Activated CD8-positive, alpha-beta T cell treated with anti-CD3 and anti-CD28 coated beads for 36 hours (primary cell): ENCODE data around the gene ANKMY1. TPM values are rescaled to one million over a fixed set of nuclear protein-coding genes. Genes with fewer than 3 reads are reported as not detected.

Experiments
- ATAC-seq: fragments of 200-7000 bp; cut with Tn5 transposase; one replicate; pipeline ENCODE4 v1.10.0; 2021; ENCODE audit warnings: mild to moderate bottlenecking, moderate library complexity
- CTCF ChIA-PET: fragments of 350-600 bp; sonication (Branson Sonifier 250); formaldehyde crosslinking; loops from one replicate; lab custom pipeline; 2021; ENCODE audit warnings: antibody characterized with exemption; lab: Charles Lee
- POLR2A ChIA-PET: fragments of 350-600 bp; sonication (Branson Sonifier 250); formaldehyde crosslinking; loops from one replicate; lab custom pipeline; 2021; ENCODE audit warnings: antibody characterized with exemption; lab: Charles Lee
- DNase-seq: peaks from one replicate; pipeline ENCODE4 v3.0.0-alpha.2; 2020
- H3K27ac Mint-ChIP-seq: one replicate; pipeline ENCODE4 v1.8.0; 2021; ENCODE audit warnings: mild to moderate bottlenecking, mixed read lengths
- H3K27me3 Mint-ChIP-seq: one replicate; pipeline ENCODE4 v1.8.0; 2021; ENCODE audit warnings: mixed read lengths
- H3K36me3 Mint-ChIP-seq: one replicate; pipeline ENCODE4 v1.8.0; 2021; ENCODE audit warnings: low read depth, mixed read lengths
- H3K4me1 Mint-ChIP-seq: one replicate; pipeline ENCODE4 v1.8.0; 2021; ENCODE audit warnings: low read depth, mixed read lengths
- H3K4me3 Mint-ChIP-seq: one replicate; pipeline ENCODE4 v1.8.0; 2021; ENCODE audit warnings: mild to moderate bottlenecking, moderate library complexity, mixed read lengths
- H3K9me3 Mint-ChIP-seq: one replicate; pipeline ENCODE4 v1.8.0; 2021; ENCODE audit warnings: mixed read lengths
- CTCF ChIP-seq: fragments of 200-600 bp; IDR thresholded peaks from one replicate; pipeline ENCODE4 v1.8.0; 2022; ENCODE audit warnings: antibody characterized with exemption, mild to moderate bottlenecking
- intact Hi-C: fragments of 100-400 bp; cut with micrococcal nuclease; formaldehyde crosslinking; loops from one replicate; pipeline ENCODE4 v1.10.0; 2022
- total RNA-seq, 2 experiments: library from RNA; stranded (reverse); gene quantifications; one replicate each; pipeline ENCODE4 v1.2.3, GENCODE V29; 2021

The ANKMY1 gene
- total RNA-seq, 2 experiments from 2014 or later: 14.5 to 18.6 TPM

- intact Hi-C loops: loop anchor here (5.0 kb wide), 1 partner anchor 50 kb away; the partner anchor contains the start of gene RNPEPL1
- TF ChIP-seq CTCF: no peak
- Mint-ChIP-seq H3K4me1 (peaks cover 17% of the 10 kb centered on the region), H3K4me3 (no peak overlapping the region), H3K27ac (no peak overlapping the region), H3K9me3 (peaks cover 1% of the 10 kb centered on the region), H3K36me3 (peaks cover 23% of the 10 kb centered on the region), H3K27me3 (peaks cover 3% of the 10 kb centered on the region)
- CTCF ChIA-PET: interaction anchor here (1.5 kb wide), 1 partner anchor 49 kb away, joined by 3 read pairs; no protein-coding TSS in a partner anchor
- DNase-seq (no peak), ATAC-seq (no peak)
- POLR2A ChIA-PET: no interaction called here
Observed at GRCh38 chr2:240517342-240517741, 40.4 kb downstream of the ANKMY1 start.

GRCh38 chr2:240514631-240515030, 43.2 kb downstream of the ANKMY1 start:
- intact Hi-C loops: loop anchor here (5.0 kb wide), 1 partner anchor 53 kb away; the partner anchor contains the start of gene RNPEPL1
- H3K4me1 Mint-ChIP-seq: peaks cover 13% of the 10 kb centered on the region
- H3K27ac Mint-ChIP-seq: peak overlapping the region; percentile 47
- ATAC-seq (no peak), DNase-seq (no peak)
- H3K36me3 Mint-ChIP-seq: peaks cover 12% of the 10 kb centered on the region
- TF ChIP-seq CTCF: no peak
- H3K27me3 Mint-ChIP-seq: no peaks in the 10 kb centered on the region
- H3K4me3 Mint-ChIP-seq: no peak overlapping the region
- CTCF ChIA-PET: interaction anchor here (0.7 to 2.9 kb wide), 25 partner anchors 8 to 1170 kb away, joined by 3 to 48 read pairs (median 5); partner anchors contain the start of gene CAPN10
- POLR2A ChIA-PET: interaction anchor here (0.7 to 1.0 kb wide), 2 partner anchors 51 to 55 kb away, joined by 3 to 4 read pairs; no protein-coding TSS in a partner anchor
- H3K9me3 Mint-ChIP-seq: no peaks in the 10 kb centered on the region

GRCh38 chr2:240513549-240514287, 44.1 kb downstream of the ANKMY1 start:
- DNase-seq (peak; percentile 95), ATAC-seq (peak; percentile 100)
- H3K27ac Mint-ChIP-seq: peak overlapping the region; percentile 47
- H3K9me3 Mint-ChIP-seq: no peaks in the 10 kb centered on the region
- H3K27me3 Mint-ChIP-seq: no peaks in the 10 kb centered on the region
- CTCF ChIA-PET: interaction anchor here (0.6 to 2.9 kb wide), 35 partner anchors 8 to 332 kb away, joined by 3 to 48 read pairs (median 4); partner anchors contain the start of gene CAPN10
- H3K4me1 Mint-ChIP-seq: peaks cover 13% of the 10 kb centered on the region
- peak; percentile 93 for TF ChIP-seq CTCF
- no peak overlapping the region for H3K4me3 Mint-ChIP-seq
- intact Hi-C loops: no loop called here
- H3K36me3 Mint-ChIP-seq: peaks cover 10% of the 10 kb centered on the region
- POLR2A ChIA-PET: interaction anchor here (0.6 to 1.0 kb wide), 4 partner anchors 52 to 148 kb away, joined by 3 to 4 read pairs (median 4); partner anchors contain the start of gene CAPN10

- intact Hi-C loops: no loop called here
- TF ChIP-seq CTCF: no peak
- DNase-seq (no peak), ATAC-seq (no peak)
- Mint-ChIP-seq H3K36me3 (peaks cover 6% of the 10 kb centered on the region), H3K4me3 (no peak overlapping the region), H3K27me3 (no peaks in the 10 kb centered on the region), H3K9me3 (no peaks in the 10 kb centered on the region), H3K27ac (no peak overlapping the region), H3K4me1 (peaks cover 13% of the 10 kb centered on the region)
- POLR2A ChIA-PET: no interaction called here
- CTCF ChIA-PET: interaction anchor here (1.3 to 2.9 kb wide), 9 partner anchors 16 to 155 kb away, joined by 3 to 37 read pairs (median 6); partner anchors contain the start of gene CAPN10
Observed at GRCh38 chr2:240512666-240513535, 44.9 kb downstream of the ANKMY1 start.
